HG03196 (cell line): Measurements from ENCODE around the gene CBLIF.
"Not testable (repeated sequence)": the region's sequence is repeated elsewhere in the genome, so short reads cannot be mapped to it uniquely, and the experiment has no call there.

Experiments used
- ATAC-seq: cut with Tn5 transposase; IDR thresholded peaks from one replicate; pipeline ENCODE4 v1.9.1; 2021; ENCODE audit not compliant: unreplicated experiment

CBLIF gene

DNA sequence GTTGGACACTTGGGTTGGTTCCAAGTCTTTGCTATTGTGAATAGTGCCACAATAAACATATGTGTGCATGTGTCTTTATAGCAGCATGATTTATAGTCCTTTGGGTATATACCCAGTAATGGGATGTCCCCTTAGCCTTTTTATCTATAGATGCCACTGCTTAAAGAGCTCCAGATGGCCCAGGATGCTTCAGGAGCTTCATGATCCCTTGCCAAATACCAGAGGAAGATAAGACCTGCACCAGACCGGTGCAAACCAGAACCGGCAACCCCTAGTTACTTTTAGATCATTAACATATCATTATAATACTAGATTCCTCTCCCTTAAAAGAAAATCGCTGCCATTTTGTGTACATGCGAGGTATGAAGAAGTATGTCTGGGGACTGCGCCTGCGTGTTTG is 3.1 kb upstream of the CBLIF start:
- ATAC-seq: not testable (repeated sequence)

DNA sequence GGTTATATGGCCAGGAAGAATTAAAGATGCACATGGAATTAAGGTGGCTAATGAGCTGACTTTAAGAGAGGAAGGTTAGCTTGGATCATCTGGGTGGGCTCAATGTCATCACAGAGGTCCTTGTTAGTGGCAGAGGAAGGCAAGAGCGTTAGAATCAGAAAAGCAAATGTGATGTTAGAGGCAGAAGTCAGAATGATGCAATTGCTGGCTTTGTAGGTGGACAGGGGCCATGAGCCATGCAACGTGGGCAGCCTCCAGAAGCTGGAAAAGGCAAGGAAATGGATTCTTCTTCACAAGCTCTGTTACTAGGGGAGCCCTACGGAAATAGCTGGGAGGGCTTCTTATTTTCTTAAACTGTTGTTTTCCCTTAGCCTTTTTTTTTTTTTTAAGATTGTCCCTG is 2.3 kb upstream of the CBLIF start:
- ATAC-seq: no peak

DNA sequence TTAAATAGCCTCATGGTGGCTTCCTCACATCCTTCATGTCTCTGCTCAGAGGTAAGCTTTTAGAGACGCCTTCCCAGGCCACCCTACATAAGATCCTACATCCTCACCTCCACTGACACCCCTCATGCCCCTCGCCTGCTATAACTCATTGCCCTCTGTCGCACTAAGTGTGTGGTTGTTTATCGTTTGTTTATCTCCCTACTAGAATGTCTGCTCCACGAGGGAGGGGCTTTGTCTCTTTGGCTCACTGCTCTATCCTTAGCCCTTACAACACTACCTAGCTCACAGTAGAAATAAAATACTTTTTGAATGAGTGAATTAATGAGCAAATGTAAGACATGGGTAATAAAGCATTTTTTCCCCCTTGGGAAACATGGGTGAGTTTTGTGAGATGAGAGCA is 1.3 kb upstream of the CBLIF start:
- no peak for ATAC-seq

DNA sequence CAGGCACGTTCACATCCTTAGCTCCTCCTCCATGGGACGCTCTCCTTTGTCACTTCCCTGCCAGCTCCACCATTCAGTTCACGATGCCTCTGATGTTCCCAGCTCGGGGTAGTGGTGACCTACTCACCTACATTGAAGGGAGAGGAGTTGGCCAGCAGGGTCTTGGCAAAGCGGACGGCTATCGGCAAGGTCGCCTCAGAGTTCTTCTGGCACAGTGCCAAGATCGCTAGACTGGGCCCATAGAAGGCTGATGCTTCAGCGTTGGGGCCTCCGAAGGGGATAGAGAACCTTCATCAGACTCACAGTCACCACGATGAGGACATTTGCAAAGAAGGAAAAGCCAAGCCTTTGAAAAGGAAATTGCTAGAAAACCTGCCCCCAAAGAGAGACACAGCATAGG is 3.0 kb downstream of the CBLIF start:
- ATAC-seq: no peak

DNA sequence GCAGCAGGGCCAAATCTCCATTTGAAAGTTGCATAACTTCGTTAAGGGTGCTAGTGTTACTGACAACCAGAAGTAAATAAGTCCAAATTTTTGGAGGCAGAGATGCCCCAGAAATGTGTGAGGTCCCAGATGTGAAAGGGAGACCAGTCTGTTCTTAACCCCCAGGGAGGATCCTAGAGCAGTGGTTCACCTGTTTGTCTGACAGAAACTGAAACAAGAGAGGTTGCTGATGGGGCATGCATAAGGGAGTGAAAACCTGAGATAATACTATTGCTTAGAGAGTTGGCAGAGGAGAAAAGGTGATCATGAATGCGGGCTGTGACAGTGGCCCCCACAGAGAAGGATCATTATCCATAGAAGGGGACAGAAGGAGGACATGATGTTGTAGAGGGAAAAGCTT is 3.8 kb downstream of the CBLIF start:
- no peak for ATAC-seq

DNA sequence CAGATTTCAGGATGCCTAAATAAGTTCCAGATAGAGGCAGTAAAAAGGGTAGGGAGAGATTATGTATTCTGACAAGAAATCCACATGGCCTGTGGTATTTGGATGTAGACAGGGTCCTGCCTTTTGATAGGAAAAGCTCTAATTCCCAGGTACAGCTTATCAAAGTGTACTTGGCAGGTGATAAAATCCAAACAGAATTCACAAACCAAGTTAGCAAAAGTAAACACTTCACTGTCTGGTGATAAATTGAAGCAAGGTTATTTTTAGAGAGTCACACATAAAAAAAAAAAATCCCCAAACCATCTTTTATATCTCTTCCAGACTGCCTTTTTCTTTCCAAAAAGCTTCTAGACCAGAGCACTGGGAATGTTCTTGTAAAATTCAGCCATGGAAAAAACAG is 5.7 kb downstream of the CBLIF start:
- ATAC-seq: no peak

DNA sequence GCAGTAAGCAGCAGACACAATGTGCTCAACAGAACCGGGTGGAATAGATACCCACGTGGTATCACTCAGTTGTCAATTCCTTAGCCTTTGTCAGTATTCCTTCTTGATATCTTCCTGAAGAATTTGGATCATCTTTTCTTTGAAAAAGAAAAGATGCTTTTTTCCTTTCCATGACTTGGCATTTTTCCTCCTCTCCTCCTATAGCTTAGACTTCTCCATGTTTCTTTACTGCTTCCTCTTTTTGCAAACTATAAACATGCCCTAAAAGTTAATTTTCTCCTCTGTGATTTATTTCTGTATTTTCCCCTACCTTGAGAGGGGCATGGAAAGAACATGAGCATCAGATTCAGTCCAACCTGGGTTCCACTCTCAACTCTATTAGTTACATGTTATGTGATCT is 11.7 kb downstream of the CBLIF start:
- ATAC-seq: no peak

DNA sequence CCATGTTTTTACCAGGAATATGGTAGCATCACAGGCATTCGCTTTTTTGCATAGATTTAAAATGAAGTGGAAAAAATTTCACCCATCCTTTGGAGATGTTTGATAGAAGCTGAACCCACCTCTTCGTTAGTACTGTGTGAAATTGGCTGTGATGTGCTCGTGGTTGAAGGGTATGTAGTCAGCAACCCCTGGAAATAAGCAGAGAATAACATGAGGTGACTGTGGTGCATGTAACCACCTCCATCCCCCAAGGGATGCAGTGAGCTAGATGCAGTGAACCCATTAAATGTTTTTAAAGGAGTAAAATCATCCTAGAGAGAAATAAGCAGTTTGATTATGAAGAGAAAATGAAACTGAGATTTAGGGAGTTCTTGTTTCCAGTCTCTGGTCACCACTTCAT is 15.9 kb downstream of the CBLIF start:
- no peak for ATAC-seq

DNA sequence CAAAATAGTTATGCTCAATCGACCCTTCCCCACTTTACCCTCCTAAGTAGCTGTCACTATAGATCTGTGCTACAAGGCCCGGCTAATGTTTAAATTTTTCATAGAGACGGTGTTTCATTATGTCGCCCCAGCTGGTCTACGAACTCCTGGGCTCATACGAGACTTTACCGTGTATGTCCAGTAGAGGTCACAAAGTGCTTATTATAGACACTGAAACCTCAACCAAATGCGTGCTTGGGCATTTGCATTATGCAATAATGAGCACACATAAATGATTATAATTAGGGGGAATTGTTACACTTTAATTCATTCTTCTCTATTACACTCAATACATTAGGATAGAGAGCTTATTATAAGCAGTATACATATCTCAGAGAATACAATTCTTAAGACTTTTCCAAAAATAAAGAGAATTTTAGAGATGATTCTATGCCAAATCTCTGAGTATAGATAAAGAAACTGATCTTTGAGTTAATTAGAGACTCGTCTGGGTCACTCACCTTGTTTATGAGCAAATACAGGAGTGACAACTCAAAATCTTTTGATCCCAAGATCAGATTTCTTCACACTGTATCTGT is 22.2 kb downstream of the CBLIF start:
- ATAC-seq: peak; percentile 88

DNA sequence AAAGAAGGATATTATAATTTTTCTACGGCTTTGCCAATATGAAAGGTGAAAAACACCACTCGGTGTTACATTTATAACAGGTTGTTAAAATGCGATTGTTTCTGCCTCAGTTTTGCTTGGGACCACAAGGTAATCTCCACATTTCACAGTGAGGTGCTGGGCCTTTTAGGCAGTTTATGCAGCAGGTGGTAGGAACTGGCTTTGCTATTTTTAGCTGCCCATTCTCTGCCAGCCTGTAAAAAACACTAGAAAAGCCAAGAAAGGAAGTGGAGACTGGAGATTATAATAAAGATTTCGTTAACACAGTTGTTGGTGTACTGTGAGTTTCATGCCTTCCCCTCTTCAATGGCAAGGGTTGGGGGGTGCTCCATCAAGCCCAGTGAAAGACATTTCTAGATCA is 26.7 kb downstream of the CBLIF start:
- ATAC-seq: no peak

DNA sequence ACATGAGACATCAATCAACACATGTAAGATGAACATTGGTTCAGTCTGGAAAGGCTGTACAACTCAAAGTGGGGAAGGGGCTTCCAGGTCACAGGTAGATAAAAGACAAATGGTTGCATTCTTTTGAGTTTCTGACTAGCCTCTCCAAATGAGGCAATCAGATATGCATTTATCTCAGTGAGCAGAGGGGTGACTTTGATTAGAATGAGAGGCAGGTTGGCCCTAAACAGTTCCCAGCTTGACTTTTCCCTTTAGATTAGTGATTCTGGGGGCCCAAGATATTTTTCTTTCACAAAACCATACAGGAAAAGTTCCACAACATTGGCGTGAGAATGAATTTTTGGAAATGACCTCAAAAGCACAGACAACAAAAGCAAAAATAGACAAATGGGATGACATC is 28.9 kb downstream of the CBLIF start:
- not testable (repeated sequence) for ATAC-seq

DNA sequence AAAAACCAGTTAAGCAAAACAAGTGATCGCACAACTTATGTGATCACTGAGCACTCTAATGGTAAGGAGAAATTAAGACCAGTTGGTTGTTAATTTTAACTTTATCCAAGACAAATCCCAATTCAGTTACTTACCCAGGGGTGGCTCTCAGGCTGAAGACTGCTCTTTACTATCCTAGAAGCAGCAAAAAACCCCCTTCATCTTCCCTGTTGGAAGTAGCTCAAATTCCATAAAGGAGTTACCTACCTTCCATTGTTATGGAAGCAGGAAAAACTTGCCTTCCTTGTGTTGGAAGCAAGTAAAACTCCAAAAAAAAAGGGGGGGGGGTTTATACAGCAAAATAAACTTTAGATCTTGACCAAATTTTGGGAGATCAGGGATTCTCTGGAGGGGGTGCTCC is 29.5 kb downstream of the CBLIF start:
- no peak for ATAC-seq

DNA sequence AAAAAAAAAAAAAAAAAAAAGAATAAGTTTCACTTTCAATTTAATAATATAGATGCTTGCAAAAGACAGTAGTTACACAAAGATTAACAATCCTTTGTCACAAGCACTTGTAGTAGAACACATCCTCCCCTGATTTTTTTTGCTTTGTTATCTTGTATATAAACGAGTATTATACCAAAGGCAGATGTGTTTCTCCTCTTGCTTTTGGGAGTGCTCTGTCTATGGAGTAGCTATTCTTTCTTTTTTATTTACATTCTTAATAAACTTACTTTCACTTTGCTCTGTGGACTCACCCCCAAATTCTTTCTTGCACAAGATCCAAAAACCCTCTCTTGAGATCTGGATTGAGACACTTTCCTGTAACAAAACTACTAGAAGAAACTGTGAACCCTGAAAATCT is 31.3 kb downstream of the CBLIF start:
- ATAC-seq: no peak

DNA sequence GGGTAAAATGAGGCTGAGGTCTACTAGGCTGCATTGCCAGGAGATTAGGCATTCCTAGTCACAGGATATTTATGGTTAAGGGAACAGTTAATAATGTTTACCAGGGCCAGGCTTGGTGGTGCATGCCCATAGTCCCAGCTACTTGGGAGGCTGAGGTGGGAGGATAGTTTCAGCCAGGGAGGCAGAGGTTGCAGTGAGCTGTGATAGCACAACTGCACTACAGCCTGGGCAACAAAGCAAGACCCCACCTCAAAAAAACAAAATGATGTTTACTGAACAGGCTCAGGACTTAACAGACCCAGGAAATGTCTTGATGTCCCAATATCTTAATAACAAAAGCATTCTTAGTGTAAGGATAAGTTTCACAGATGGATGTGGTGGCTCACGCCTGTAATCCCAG is 31.9 kb downstream of the CBLIF start:
- no peak for ATAC-seq

DNA sequence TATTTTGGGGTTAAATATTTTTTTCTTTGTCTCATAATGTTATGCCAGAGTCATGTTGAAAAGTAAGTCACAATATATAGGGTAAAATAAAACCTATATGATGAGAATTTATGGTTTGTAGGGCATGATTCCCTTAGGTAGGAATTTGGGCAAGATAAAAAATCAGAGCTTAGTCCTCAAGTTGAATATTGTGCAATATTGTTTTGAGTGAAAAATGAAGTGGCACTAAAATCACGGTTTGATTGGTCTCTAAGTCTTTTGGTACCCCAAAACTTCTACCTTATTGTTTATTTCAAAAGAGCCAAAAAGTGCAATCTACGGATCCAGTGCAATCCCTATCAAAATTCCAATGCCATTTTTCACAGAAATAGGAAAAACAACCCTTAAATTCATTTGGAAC is 33.1 kb downstream of the CBLIF start:
- no peak for ATAC-seq

DNA sequence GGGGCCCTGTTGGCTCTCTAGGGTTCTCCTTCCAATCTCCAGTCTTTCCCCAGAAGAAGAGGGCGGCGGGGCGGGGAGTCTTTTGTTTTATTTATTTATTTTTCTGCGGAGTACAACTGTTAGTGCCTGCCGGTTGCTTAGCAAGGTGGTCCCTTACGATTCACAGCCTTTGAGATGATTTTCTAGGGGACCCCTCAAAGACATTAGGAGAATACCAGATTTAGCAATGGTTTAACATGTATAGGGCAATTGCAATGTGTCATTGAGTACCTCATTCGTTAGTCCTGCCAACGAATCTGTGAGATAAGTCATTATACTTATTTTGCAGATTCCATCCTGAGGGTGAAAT is 34.4 kb downstream of the CBLIF start:
- no peak for ATAC-seq

DNA sequence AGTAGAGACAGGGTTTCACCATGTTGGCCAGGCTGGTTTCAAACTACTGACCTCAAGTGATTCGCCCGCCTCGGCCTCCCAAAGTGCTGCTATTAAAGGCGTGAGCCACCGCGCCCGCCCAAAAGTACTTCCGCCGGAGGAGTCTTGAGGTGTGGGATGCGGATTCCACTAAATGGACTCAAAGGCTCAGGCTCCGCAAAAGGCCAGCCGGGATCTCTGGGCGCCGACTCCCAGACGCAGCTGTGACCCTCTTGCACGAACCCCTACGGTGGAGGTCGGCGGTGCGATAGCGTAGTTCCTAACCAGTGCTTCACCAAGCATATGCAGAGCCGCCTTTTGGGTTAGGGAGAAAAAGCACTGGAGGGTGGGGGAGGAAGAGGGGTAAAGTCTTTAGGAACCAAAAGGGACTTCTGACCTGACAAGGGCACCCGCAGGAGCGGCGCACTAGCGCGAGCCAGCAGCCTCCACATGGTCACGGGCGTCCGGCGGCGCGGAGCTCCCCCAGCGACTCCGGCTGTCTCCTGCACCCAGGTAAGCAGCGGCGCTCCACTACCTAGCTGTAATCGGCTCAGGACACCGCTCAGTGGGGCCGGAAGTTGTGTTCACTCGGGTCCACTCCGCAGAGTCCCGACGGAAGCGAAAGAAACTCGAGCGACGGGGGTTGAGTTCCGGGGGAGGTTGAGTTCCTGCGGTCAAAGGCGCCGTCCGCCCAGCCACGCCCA is 34.9 kb downstream of the CBLIF start, which contains the start of gene MRPL16:
Gene MRPL16 (minus strand): TSS at position 590 of the 722 bp plus-strand sequence. CDS start 120 bp downstream, at position 470.
- peak; percentile 96 for ATAC-seq

DNA sequence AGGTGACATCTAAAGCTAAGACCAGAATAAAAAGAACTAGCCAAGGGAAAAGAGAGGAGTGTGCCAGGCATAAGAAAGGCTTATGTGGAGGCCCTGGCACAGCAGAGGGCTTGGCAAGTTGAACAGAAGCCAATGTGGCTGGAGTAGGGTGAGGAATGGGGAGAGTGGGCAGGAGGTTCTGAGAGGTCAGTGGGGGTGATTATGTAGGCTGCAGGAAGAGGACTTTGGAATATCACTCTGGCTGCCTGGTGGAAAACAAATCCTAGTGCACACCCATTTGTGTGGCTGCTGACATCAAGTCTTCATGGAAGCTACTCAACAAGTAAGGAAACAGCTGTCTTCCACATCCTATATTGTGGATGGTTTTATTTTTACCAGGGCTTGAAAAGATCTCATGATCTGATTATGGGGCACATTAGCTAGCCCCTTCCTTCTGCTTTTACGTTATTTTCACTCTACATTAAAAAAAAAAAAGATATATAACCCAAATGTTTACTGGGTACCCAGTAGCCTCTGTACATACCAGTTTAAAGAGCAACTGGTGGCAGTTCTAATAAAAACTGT is 38.2 kb downstream of the CBLIF start:
- no peak for ATAC-seq

DNA sequence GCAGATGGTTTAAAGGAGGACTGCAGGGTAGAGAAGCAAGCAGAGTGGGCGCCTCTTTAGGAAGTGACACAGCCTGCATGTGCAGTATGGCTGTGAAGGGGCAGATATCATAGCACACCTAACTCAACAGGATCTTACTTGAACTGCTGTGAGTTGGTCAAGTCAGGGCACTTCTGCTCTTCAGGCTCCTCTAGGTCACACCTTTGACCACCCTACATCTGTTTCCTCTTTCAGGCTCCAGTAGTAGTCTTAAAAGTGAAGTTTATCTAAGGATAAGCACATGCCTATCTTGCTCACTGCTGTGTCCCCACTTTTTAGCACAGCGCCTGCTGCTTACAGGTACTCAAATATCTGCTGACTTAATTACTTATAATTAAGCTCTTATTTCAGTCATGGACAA is 41.2 kb downstream of the CBLIF start:
- no peak for ATAC-seq

DNA sequence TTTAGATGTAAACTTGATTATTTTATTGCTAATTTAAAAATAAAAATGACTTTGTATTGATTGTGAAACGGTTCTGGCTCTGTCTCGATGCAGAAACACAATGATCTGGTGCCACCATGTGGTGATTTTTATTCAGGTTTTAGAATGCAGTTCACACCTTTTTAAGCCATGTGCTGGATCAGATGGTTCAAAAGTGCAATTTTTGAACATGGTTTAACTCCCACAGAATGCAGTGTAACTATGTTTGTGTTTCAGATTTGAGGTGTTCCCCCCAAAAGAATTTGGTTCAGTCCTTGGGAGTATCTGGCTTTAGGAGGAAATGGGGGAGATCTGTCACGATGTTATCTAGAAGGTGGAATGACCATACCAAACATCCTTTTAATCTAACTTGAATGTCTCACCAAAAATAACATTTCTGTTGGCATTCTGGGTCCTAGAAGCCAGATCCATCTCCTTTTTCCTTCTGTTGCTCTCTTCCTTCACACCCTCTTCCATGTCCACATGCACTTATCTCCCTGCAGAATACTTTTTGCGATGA is 42.6 kb downstream of the CBLIF start:
- ATAC-seq: no peak

DNA sequence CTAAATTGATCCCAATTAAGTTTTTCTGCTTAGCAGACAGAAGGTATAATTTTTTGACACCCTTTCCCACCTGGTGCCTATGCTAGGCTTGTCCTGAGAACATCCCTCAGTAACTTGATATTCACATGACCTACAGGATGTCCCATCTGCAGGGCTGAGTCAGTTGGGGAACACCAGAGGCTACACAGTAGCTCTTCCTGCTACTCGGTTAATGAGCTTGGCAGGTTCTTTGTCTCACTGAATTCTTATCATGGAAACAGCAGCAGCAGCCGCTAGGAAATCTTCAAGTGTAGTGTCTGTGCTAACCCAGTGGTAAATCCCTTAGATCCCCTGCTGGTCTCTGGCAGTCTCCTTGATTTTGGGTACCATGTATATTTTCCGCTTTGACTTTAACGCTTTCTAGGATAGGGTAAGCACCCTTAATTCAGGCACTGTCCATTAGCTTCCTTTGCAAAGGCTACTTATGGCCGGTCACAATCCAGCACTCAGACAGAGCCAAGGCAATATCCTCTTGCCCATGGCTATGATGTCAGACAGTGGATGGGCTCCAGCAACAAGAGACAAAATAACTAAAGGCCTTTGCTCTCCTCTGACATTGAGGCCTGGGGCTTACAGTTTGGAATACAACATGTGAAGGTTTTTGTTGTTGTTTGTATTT is 43.2 kb downstream of the CBLIF start:
- ATAC-seq: no peak

DNA sequence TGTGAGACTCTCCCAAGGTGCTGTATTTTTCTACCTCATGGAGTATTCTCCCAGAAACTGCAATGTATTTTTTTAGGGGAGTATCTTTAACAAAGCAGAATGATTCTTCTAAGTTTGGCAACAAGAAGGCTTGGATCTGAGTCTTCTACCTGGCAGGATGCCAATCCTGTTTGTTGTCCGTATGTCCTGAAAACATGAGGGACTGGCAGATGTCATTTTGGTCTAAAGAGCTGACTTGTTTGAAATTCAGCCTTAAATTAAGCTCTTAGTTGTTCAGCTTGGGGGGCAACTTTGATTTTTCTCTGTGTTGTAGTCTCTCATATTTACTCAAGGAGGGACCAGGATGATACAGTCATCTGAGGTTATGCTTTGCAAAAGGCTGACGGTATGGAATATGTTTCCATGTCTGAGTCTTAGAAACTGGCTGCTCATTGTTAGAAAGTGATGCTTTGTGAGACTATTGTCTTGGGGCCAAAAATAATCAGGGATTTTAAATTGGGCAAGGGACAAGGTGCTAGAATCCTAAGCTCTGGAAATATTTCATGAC is 44.1 kb downstream of the CBLIF start:
- ATAC-seq: no peak
